Peyer's patch (tissue), 4 donors: ENCODE results near the gene RUNDC3A. TPM values are rescaled to one million over a fixed set of nuclear protein-coding genes. Genes with fewer than 3 reads are reported as not detected.

ENCODE experiments used
- DNase-seq, 3 donors: peaks; one replicate each; pipeline ENCODE4 v3.0.0-alpha.2; 2017 to 2019
- H3K27ac ChIP-seq, 4 donors: fragments of 200-600 bp; sonication (generic); one replicate each; pipeline ENCODE4 v1.5.1; 2016 to 2019
- H3K27me3 ChIP-seq, 2 donors: fragments of 200-600 bp; sonication (generic); one replicate each; pipeline ENCODE4 v1.5.1; 2019
- H3K36me3 ChIP-seq, 3 donors: fragments of 200-600 bp; sonication (generic); one replicate each; pipeline ENCODE4 v1.5.1; 2016 to 2019
- H3K4me1 ChIP-seq, 4 donors: fragments of 200-600 bp; sonication (generic); one replicate each; pipeline ENCODE4 v1.5.1; 2016 to 2019
- H3K4me3 ChIP-seq, 4 donors: fragments of 200-600 bp; sonication (generic); 1 replicate in 3 of 4; 2 replicates in 1 of 4; pipeline ENCODE4 v1.5.1; 2016 to 2019; ENCODE audit warnings: mild to moderate bottlenecking in 1 of 4
- H3K9me3 ChIP-seq, 4 donors: fragments of 200-600 bp; sonication (generic); one replicate each; pipeline ENCODE4 v1.5.1; 2016 to 2019; ENCODE audit warnings: mild to moderate bottlenecking in 1 of 4
- POLR2A ChIP-seq, 2 donors: fragments of 450-650 bp; IDR thresholded peaks; one replicate each; pipeline ENCODE4 v1.5.1; 2017; ENCODE audit warnings: antibody characterized with exemption in 2 of 2, mild to moderate bottlenecking in 2 of 2, moderate library complexity in 2 of 2
- total RNA-seq, 4 donors: library from RNA; depleted of rRNA; stranded (reverse); fragments of >200 nt; gene quantifications; one replicate each; pipeline ENCODE4 v1.1.0, GENCODE V29; 2016
- TF ChIP-seq, protein P1 (sequence below), 6 experiments: fragments of 450-650 bp in 4 of 6; fragments of 200-600 bp in 2 of 6; sonication (generic) in 1 of 6; IDR thresholded peaks; one replicate each; pipeline ENCODE4 v1.5.1; 2017 to 2019; ENCODE audit warnings: antibody characterized with exemption in 6 of 6, mild to moderate bottlenecking in 3 of 6, moderate library complexity in 1 of 6

RUNDC3A gene
- total RNA-seq, 4 donors from 2014 or later, result 0.88 to 14.9 (median 3.8) TPM

- H3K4me1 ChIP-seq, result peaks cover 0 to 23% (median 5%) of the 10 kb centered on the region in 4 donors
- H3K36me3 ChIP-seq, result peaks cover 0 to 37% (median 0%) of the 10 kb centered on the region in 3 donors
- no peak overlapping the region for H3K4me3 ChIP-seq
- TF ChIP-seq POLR2A (IDR thresholded peaks at IDR 0.05), result no peak
- TF ChIP-seq, protein P1, sequence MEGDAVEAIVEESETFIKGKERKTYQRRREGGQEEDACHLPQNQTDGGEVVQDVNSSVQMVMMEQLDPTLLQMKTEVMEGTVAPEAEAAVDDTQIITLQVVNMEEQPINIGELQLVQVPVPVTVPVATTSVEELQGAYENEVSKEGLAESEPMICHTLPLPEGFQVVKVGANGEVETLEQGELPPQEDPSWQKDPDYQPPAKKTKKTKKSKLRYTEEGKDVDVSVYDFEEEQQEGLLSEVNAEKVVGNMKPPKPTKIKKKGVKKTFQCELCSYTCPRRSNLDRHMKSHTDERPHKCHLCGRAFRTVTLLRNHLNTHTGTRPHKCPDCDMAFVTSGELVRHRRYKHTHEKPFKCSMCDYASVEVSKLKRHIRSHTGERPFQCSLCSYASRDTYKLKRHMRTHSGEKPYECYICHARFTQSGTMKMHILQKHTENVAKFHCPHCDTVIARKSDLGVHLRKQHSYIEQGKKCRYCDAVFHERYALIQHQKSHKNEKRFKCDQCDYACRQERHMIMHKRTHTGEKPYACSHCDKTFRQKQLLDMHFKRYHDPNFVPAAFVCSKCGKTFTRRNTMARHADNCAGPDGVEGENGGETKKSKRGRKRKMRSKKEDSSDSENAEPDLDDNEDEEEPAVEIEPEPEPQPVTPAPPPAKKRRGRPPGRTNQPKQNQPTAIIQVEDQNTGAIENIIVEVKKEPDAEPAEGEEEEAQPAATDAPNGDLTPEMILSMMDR (IDR thresholded peaks at IDR 0.05), result no peak
- H3K27ac ChIP-seq, result no peak overlapping the region
- H3K27me3 ChIP-seq, result peaks cover 0 to 1% of the 10 kb centered on the region in 2 donors
- no peak for DNase-seq
- H3K9me3 ChIP-seq, result no peaks in the 10 kb centered on the region
These were observed 13.1 kb downstream of the RUNDC3A start for GRCh38 chr17:44321246-44322120.

DNA sequence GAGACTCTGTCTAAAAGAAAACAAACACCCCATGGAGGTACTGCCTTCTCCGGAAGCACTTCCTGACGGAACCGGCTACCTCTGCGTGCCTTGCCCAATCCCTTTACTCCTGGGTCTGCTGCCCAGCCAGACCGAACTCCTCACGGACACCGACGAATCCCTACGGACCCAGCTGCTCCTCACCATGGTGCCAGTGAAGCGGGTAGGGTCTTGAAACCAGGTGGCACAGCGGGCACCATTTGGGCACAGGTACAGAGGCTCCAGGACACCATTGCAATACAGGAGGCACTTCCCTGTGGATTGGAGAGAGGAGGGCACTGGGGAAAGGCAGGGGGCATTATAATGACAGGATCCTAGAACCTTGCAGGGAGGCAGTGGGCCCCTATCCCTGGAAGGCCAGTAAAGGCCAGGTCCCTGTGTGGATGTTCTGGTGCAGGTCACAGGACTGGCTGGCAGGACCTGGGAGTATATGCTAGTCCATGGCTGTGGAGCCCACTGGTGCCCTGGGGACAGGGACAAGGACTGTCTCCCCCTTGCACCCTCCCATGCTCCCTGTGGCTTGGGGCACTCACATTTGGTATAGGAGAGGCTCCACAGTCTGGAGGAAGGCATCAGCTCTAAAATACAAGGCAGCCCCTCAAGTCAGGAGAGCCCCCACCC lies 14.0 kb downstream of the RUNDC3A start:
- Histone ChIP-seq H3K9me3 (no peaks in the 10 kb centered on the region), H3K4me3 (no peak overlapping the region), H3K4me1 (peaks cover 0 to 28% (median 7%) of the 10 kb centered on the region in 4 donors), H3K27ac (no peak overlapping the region), H3K27me3 (no peaks in the 10 kb centered on the region), H3K36me3 (peaks cover 0 to 37% (median 0%) of the 10 kb centered on the region in 3 donors)
- no peak for DNase-seq
- TF ChIP-seq, protein P1 (IDR thresholded peaks at IDR 0.05), result no peak
- TF ChIP-seq POLR2A (IDR thresholded peaks at IDR 0.05), result no peak

DNA sequence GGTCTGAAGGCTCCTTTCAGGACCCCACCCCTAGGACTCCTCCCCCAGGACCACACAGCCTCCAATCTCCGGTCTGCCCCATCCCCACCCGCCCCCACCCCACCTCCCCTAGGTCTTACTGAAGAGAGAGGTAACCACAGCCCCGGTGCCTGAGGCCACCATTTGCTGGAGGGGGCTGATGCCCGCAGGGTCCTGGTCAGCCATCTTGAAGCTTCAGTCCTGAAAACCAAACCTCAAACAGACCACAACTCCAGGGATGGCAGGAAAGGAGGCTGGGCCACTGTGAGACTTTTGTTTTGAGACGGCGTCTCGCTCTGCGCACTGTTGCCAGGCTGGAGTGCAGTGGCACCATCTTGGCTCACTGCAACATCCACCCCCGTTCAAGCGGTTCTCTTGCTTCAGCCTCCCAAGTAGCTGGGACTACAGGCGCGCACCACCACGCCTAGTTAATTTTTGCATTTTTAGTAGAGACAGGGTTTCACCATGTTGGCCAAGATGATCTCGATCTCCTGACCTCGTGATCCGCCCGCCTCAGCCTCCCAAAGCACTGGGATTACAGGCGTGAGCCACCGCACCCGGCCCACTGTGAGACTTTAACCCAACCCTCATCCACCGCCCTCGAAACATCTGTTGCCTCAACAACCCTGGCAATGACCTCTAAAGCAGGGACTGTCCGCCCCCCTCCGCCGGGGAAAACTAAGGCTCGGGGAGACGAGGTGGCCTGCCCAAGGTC lies 15.1 kb downstream of the RUNDC3A start:
- Histone ChIP-seq H3K27me3 (no peaks in the 10 kb centered on the region), H3K4me1 (peaks cover 0 to 28% (median 7%) of the 10 kb centered on the region in 4 donors), H3K9me3 (no peaks in the 10 kb centered on the region), H3K4me3 (peak overlapping the region; percentile 78 to 98 (median 95)), H3K27ac (peak overlapping the region in 3 of 4 donors; percentile 91 to 99 (median 95)), H3K36me3 (peaks cover 0 to 37% (median 0%) of the 10 kb centered on the region in 3 donors)
- no peak for DNase-seq
- no peak for TF ChIP-seq POLR2A (IDR thresholded peaks at IDR 0.05)
- TF ChIP-seq, protein P1 (IDR thresholded peaks at IDR 0.05), result no peak

DNA sequence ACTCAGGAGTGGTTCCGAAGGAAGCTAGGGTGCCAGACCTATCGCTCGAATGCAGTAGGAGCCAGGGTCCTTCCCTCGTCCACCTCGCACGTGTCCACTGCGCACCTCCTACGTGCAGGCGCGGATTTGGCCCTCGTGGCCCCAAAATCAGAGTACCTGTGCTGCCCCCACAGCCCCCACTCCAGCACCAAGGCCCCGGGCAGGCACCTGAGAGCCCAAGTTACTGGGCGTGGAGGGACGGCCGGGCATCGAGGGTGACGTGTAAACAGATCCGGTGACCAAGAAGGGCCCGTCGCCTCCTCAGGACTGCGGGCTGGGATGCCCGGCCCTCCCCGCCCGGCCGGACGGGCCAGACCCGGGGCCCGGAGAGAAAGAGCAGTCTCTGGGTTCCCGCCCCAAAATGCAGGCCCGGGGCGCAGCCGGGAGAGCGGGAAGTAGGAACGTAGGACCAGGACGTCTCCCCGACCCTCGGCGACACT lies 15.7 kb downstream of the RUNDC3A start:
- Histone ChIP-seq H3K4me3 (peak overlapping the region; percentile 78 to 98 (median 95)), H3K27ac (peak overlapping the region; percentile 81 to 99 (median 93)), H3K36me3 (peaks cover 0 to 33% (median 0%) of the 10 kb centered on the region in 3 donors), H3K27me3 (no peaks in the 10 kb centered on the region), H3K4me1 (peaks cover 0 to 28% (median 7%) of the 10 kb centered on the region in 4 donors), H3K9me3 (no peaks in the 10 kb centered on the region)
- no peak for DNase-seq
- TF ChIP-seq POLR2A (IDR thresholded peaks at IDR 0.05), result no peak
- TF ChIP-seq, protein P1 (IDR thresholded peaks at IDR 0.05), result no peak
